K562 (cell line): ENCODE results near the gene ZNF124. TPM values are rescaled to one million over a fixed set of nuclear protein-coding genes. Genes with fewer than 3 reads are reported as not detected.

Source experiments
- DNMT1 ChIP-seq: fragments of 450-650 bp; IDR thresholded peaks from 2 replicates; pipeline ENCODE4 v1.6.1; 2016; ENCODE audit warnings: antibody characterized with exemption, mild to moderate bottlenecking
- HMGN3 ChIP-seq: IDR thresholded peaks from 2 replicates; pipeline ENCODE4 v1.6.1; 2011; ENCODE audit warnings: borderline replicate concordance, low read depth, mild to moderate bottlenecking, mixed read lengths, low read length; ENCODE audit not compliant: insufficient read length; ENCODE audit errors: extremely low read depth
- JUND ChIP-seq, 2 experiments: IDR thresholded peaks; 2 replicates in 1 of 2; 3 replicates in 1 of 2; pipeline ENCODE4 v1.6.1; 2011; ENCODE audit warnings: borderline replicate concordance in 2 of 2, low read depth in 2 of 2, low read length in 2 of 2, improper control_type of control experiment in 1 of 2, missing biosample characterization in 1 of 2, missing genetic modification characterization in 1 of 2, missing genetic modification reagents in 1 of 2
- SAFB ChIP-seq: fragments of 200-400 bp; formaldehyde crosslinking; IDR thresholded peaks from 2 replicates; pipeline ENCODE4 v1.6.1; 2017; ENCODE audit warnings: low read depth, low read length, borderline replicate concordance
- ZKSCAN8 ChIP-seq: fragments of 200-800 bp; sonication (Bioruptor generic); IDR thresholded peaks from 2 replicates; pipeline ENCODE4 v1.6.1; 2016; ENCODE audit warnings: missing genetic modification characterization, missing compliant biosample characterization
- polyA plus RNA-seq, 8 experiments: library from polyadenylated mRNA; depleted of rRNA in 4 of 8; stranded (reverse) in 5 of 8; unstranded in 3 of 8; fragments of >200 nt; fragmentation: Nextera tagmentation in 2 of 8; fragmentation: Illumina TruSeq in 1 of 8; extraction: Ambion mirVana in 2 of 8; extraction: Trizol in 1 of 8; gene quantifications; 2 replicates each; pipeline versions ENCODE4 v1.2.1 to v1.2.3, GENCODE V29; 2011 to 2014; ENCODE audit warnings: inconsistent platforms in 1 of 8, missing spikeins in 1 of 8
- total RNA-seq, 7 experiments: library from RNA; depleted of rRNA in 6 of 7; stranded (reverse); fragments of >200 nt in 6 of 7; fragmentation: Illumina TruSeq in 2 of 7; extraction: Trizol in 2 of 7; gene quantifications; 2 replicates each; pipeline versions ENCODE4 v1.2.1 to v1.2.3, GENCODE V29; 2011 to 2021; ENCODE audit warnings: low replicate concordance in 1 of 7
- TF ChIP-seq, protein P1 (sequence below), 2 experiments: fragments of 450-650 bp in 1 of 2; sonication (generic) in 1 of 2; formaldehyde crosslinking in 1 of 2; IDR thresholded peaks; 2 replicates each; pipeline versions ENCODE4 v1.7.1 to v1.9.0; 2016 to 2022; ENCODE audit warnings: inconsistent platforms in 1 of 2, mild to moderate bottlenecking in 1 of 2, missing genetic modification reagents in 1 of 2
- TF ChIP-seq, protein P2 (sequence below): fragments of 250-450 bp; sonication (Bioruptor Pico); IDR thresholded peaks from 2 replicates; pipeline ENCODE4 v1.5.0; 2020; ENCODE audit warnings: mild to moderate bottlenecking, borderline replicate concordance
- TF ChIP-seq, protein P3 (sequence below), 2 experiments: fragments of 250-450 bp in 1 of 2; fragments of 450-650 bp in 1 of 2; sonication (Bioruptor Pico) in 1 of 2; IDR thresholded peaks; 2 replicates each; pipeline versions ENCODE4 v1.6.1 to v1.8.0; 2016 to 2021; ENCODE audit warnings: mild to moderate bottlenecking in 2 of 2, moderate library complexity in 2 of 2, missing compliant biosample characterization in 1 of 2, missing genetic modification characterization in 1 of 2
- TF ChIP-seq, protein P4 (sequence below): fragments of 150-350 bp; conservative IDR thresholded peaks from 2 replicates; pipeline ENCODE4 v1.6.1; 2014; ENCODE audit warnings: low read length

Gene ZNF124
- total and polyA plus RNA-seq, 9 of the 15 experiments (the other 6 are each of a cell fraction or from before 2014, with no cell fraction given) = 7.6 to 71.5 (median 20.2) TPM

DNA sequence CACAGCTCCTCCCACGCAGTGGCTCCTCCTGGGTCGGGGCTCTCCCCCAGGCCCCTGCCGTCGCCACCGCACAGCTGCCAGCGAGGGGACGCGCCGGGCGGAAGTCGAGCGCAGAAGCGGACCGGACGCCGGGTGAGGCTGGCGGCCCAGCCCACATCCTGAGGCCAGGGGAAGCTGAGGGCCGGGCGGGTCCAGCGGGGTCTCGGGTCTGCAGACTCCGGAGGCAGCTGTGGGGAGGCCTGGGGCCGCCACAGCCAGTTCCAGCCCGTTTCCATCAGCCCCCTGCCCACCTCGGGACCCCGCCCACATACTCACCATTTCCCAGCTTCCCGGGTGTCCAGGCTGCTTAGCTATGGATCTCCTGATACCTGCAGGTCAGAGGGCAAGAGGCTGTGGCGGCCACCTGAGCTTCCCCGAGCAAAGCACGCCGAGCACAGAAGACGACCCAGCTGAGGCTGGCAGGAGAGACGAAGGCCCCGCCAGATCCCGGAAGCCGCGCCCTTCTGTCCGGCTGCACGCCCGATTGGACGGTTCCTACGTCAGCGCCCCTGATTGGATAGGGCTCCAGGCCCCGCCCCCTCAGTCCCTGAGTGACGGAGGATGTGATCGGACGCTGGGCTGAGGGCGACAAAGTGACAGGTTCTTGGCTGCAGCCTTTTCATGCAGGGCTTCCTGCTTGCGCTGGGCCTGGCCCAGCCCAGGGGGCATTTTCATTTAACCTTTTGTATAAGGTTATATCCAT is 38.7 kb upstream of the ZNF124 start (continued):
- TF ChIP-seq, protein P1, sequence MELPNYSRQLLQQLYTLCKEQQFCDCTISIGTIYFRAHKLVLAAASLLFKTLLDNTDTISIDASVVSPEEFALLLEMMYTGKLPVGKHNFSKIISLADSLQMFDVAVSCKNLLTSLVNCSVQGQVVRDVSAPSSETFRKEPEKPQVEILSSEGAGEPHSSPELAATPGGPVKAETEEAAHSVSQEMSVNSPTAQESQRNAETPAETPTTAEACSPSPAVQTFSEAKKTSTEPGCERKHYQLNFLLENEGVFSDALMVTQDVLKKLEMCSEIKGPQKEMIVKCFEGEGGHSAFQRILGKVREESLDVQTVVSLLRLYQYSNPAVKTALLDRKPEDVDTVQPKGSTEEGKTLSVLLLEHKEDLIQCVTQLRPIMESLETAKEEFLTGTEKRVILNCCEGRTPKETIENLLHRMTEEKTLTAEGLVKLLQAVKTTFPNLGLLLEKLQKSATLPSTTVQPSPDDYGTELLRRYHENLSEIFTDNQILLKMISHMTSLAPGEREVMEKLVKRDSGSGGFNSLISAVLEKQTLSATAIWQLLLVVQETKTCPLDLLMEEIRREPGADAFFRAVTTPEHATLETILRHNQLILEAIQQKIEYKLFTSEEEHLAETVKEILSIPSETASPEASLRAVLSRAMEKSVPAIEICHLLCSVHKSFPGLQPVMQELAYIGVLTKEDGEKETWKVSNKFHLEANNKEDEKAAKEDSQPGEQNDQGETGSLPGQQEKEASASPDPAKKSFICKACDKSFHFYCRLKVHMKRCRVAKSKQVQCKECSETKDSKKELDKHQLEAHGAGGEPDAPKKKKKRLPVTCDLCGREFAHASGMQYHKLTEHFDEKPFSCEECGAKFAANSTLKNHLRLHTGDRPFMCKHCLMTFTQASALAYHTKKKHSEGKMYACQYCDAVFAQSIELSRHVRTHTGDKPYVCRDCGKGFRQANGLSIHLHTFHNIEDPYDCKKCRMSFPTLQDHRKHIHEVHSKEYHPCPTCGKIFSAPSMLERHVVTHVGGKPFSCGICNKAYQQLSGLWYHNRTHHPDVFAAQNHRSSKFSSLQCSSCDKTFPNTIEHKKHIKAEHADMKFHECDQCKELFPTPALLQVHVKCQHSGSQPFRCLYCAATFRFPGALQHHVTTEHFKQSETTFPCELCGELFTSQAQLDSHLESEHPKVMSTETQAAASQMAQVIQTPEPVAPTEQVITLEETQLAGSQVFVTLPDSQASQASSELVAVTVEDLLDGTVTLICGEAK (IDR thresholded peaks at IDR 0.05) = peak; percentile 80
- TF ChIP-seq, protein P1 (CRISPR knock-in tag; IDR thresholded peaks at IDR 0.05) = no peak
- no peak for TF ChIP-seq ZKSCAN8 (CRISPR knock-in tag)
- TF ChIP-seq JUND (IDR thresholded peaks at IDR 0.05; ENCODE audit: borderline replicate concordance, low read depth, low read length) = no peak
- TF ChIP-seq JUND (tag; IDR thresholded peaks at IDR 0.05; ENCODE audit: borderline replicate concordance, low read depth, low read length) = no peak; the same call in 2 of the 3 replicates
- TF ChIP-seq HMGN3 = peak; percentile 32
- TF ChIP-seq, protein P2, sequence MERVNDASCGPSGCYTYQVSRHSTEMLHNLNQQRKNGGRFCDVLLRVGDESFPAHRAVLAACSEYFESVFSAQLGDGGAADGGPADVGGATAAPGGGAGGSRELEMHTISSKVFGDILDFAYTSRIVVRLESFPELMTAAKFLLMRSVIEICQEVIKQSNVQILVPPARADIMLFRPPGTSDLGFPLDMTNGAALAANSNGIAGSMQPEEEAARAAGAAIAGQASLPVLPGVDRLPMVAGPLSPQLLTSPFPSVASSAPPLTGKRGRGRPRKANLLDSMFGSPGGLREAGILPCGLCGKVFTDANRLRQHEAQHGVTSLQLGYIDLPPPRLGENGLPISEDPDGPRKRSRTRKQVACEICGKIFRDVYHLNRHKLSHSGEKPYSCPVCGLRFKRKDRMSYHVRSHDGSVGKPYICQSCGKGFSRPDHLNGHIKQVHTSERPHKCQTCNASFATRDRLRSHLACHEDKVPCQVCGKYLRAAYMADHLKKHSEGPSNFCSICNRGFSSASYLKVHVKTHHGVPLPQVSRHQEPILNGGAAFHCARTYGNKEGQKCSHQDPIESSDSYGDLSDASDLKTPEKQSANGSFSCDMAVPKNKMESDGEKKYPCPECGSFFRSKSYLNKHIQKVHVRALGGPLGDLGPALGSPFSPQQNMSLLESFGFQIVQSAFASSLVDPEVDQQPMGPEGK = peak; percentile 52; the same call in 1 of the 2 replicates
- no peak for TF ChIP-seq SAFB
- TF ChIP-seq, protein P3, sequence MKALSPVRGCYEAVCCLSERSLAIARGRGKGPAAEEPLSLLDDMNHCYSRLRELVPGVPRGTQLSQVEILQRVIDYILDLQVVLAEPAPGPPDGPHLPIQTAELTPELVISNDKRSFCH (CRISPR knock-in tag; IDR thresholded peaks at IDR 0.05) = no peak
- TF ChIP-seq, protein P3 (tag; IDR thresholded peaks at IDR 0.05) = 0 out of 2 replicates have a peak, but pooled peaks have one; percentile 30
- TF ChIP-seq DNMT1 = no peak
- TF ChIP-seq, protein P4, sequence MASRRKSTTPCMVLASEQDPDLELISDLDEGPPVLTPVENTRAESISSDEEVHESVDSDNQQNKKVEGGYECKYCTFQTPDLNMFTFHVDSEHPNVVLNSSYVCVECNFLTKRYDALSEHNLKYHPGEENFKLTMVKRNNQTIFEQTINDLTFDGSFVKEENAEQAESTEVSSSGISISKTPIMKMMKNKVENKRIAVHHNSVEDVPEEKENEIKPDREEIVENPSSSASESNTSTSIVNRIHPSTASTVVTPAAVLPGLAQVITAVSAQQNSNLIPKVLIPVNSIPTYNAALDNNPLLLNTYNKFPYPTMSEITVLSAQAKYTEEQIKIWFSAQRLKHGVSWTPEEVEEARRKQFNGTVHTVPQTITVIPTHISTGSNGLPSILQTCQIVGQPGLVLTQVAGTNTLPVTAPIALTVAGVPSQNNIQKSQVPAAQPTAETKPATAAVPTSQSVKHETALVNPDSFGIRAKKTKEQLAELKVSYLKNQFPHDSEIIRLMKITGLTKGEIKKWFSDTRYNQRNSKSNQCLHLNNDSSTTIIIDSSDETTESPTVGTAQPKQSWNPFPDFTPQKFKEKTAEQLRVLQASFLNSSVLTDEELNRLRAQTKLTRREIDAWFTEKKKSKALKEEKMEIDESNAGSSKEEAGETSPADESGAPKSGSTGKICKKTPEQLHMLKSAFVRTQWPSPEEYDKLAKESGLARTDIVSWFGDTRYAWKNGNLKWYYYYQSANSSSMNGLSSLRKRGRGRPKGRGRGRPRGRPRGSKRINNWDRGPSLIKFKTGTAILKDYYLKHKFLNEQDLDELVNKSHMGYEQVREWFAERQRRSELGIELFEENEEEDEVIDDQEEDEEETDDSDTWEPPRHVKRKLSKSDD = no peak
